HepG2 (cell line): Measurements from ENCODE around the gene PUM1. TPM values are rescaled to one million over a fixed set of nuclear protein-coding genes. Genes with fewer than 3 reads are reported as not detected.
A peak's percentile ranks its signal among the peaks of the same experiment; 100 is the strongest.

Experiments used
- AGO1 ChIP-seq: fragments of 200-400 bp; formaldehyde crosslinking; IDR thresholded peaks from 2 replicates; pipeline ENCODE4 v1.6.1; 2017; ENCODE audit warnings: mild to moderate bottlenecking, low read depth, low read length, moderate library complexity; ENCODE audit not compliant: poor library complexity, severe bottlenecking
- BCL6 ChIP-seq: IDR thresholded peaks from 2 replicates; pipeline ENCODE4 v1.6.1; 2016; ENCODE audit warnings: missing genetic modification reagents, missing compliant biosample characterization
- CENPX ChIP-seq: sonication (generic); formaldehyde crosslinking; IDR thresholded peaks from 2 replicates; pipeline ENCODE4 v1.9.0; 2021; ENCODE audit warnings: mild to moderate bottlenecking, missing genetic modification reagents, moderate library complexity
- GATAD1 ChIP-seq: IDR thresholded peaks from 2 replicates; pipeline ENCODE4 v1.6.1; 2016; ENCODE audit warnings: missing genetic modification reagents, missing compliant biosample characterization
- RERE ChIP-seq: IDR thresholded peaks from 2 replicates; pipeline ENCODE4 v1.6.1; 2016; ENCODE audit warnings: low read depth, missing genetic modification reagents, missing compliant biosample characterization
- SIN3A ChIP-seq: IDR thresholded peaks from 2 replicates; pipeline ENCODE4 v1.6.1; 2011; ENCODE audit warnings: low read depth, mild to moderate bottlenecking, control low read depth, low read length, borderline replicate concordance
- SUZ12 ChIP-seq: fragments of 150-350 bp; IDR thresholded peaks from 2 replicates; pipeline ENCODE4 v1.6.1; 2014; ENCODE audit warnings: low read depth, low read length
- TBL1XR1 ChIP-seq: fragments of 150-350 bp; IDR thresholded peaks from 2 replicates; pipeline ENCODE4 v1.6.1; 2014; ENCODE audit warnings: borderline replicate concordance, low read length; ENCODE audit not compliant: partially characterized antibody
- THYN1 ChIP-seq: sonication (generic); formaldehyde crosslinking; IDR thresholded peaks from 2 replicates; pipeline ENCODE4 v1.8.1; 2023; ENCODE audit warnings: low read depth, mild to moderate bottlenecking, moderate library complexity, missing genetic modification reagents, borderline replicate concordance
- ZMAT3 ChIP-seq: sonication (generic); formaldehyde crosslinking; conservative IDR thresholded peaks from 2 replicates; pipeline ENCODE4 v1.7.0; 2021; ENCODE audit warnings: missing genetic modification reagents
- ZNF329 ChIP-seq: sonication (generic); formaldehyde crosslinking; IDR thresholded peaks from 2 replicates; pipeline ENCODE4 v1.9.0; 2021; ENCODE audit warnings: low read depth, mild to moderate bottlenecking, missing genetic modification reagents
- ZNF503 ChIP-seq: sonication (generic); formaldehyde crosslinking; IDR thresholded peaks from 2 replicates; pipeline ENCODE4 v1.4.0; 2020; ENCODE audit warnings: missing genetic modification reagents
- ZNF569 ChIP-seq: sonication (generic); formaldehyde crosslinking; IDR thresholded peaks from 2 replicates; pipeline ENCODE4 v1.5.0; 2020; ENCODE audit warnings: mild to moderate bottlenecking, missing genetic modification reagents, moderate library complexity, borderline replicate concordance
- ZNF850 ChIP-seq: sonication (generic); formaldehyde crosslinking; conservative IDR thresholded peaks from 2 replicates; pipeline ENCODE4 v1.9.0; 2021; ENCODE audit warnings: mild to moderate bottlenecking, missing genetic modification reagents
- ZNF883 ChIP-seq: sonication (generic); formaldehyde crosslinking; IDR thresholded peaks from 2 replicates; pipeline ENCODE4 v1.5.1; 2020; ENCODE audit warnings: mild to moderate bottlenecking, missing genetic modification reagents; ENCODE audit errors: not compliant biosample characterization
- polyA plus RNA-seq, 8 experiments: library from polyadenylated mRNA; depleted of rRNA in 3 of 8; stranded (reverse) in 7 of 8; unstranded in 1 of 8; fragments of >200 nt; fragmentation: Illumina TruSeq in 4 of 8; extraction: Trizol in 4 of 8; gene quantifications; 2 replicates each; pipeline versions ENCODE4 v1.2.1 to v1.2.3, GENCODE V29; 2011 to 2016; ENCODE audit warnings: low read depth in 4 of 8, missing spikeins in 1 of 8, mixed read lengths in 1 of 8; ENCODE audit not compliant: insufficient read depth in 1 of 8
- total RNA-seq, 5 experiments: library from RNA; depleted of rRNA; stranded (reverse); fragments of >200 nt; fragmentation: Illumina TruSeq; extraction: Trizol; gene quantifications; 2 replicates each; pipeline ENCODE4 v1.2.3, GENCODE V29; 2016; ENCODE audit warnings: low read depth in 1 of 5
- TF ChIP-seq, protein P1 (sequence below): sonication (generic); formaldehyde crosslinking; IDR thresholded peaks from 2 replicates; pipeline ENCODE4 v1.4.0; 2020; ENCODE audit warnings: missing genetic modification reagents
- TF ChIP-seq, protein P2 (sequence below): sonication (generic); formaldehyde crosslinking; IDR thresholded peaks from 2 replicates; pipeline ENCODE4 v1.8.1; 2023; ENCODE audit warnings: mild to moderate bottlenecking, missing genetic modification reagents

Gene PUM1
- total and polyA plus RNA-seq, 2 of the 13 experiments (the other 11 are each of a cell fraction or from before 2014, with no cell fraction given) = 64.7 to 91.0 TPM

GRCh38 chr1:31065310-31066217, at the start of gene PUM1 (continued):
- TF ChIP-seq BCL6 (CRISPR knock-in tag) = no peak; the same call in 1 of the 2 replicates
- peak; percentile 54 for TF ChIP-seq SUZ12
- no peak for TF ChIP-seq ZNF569 (CRISPR knock-in tag)
- TF ChIP-seq GATAD1 (CRISPR knock-in tag) = peak; percentile 51
- TF ChIP-seq SIN3A = peak; percentile 84
- TF ChIP-seq TBL1XR1 = no peak
- TF ChIP-seq RERE (CRISPR knock-in tag) = no peak
- 0 out of 2 replicates have a peak, but pooled peaks have one; percentile 4 for TF ChIP-seq THYN1 (CRISPR knock-in tag)
- peak; percentile 23 for TF ChIP-seq ZNF883
- TF ChIP-seq, protein P1, sequence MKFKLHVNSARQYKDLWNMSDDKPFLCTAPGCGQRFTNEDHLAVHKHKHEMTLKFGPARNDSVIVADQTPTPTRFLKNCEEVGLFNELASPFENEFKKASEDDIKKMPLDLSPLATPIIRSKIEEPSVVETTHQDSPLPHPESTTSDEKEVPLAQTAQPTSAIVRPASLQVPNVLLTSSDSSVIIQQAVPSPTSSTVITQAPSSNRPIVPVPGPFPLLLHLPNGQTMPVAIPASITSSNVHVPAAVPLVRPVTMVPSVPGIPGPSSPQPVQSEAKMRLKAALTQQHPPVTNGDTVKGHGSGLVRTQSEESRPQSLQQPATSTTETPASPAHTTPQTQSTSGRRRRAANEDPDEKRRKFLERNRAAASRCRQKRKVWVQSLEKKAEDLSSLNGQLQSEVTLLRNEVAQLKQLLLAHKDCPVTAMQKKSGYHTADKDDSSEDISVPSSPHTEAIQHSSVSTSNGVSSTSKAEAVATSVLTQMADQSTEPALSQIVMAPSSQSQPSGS = peak; percentile 68; the same call in 1 of the 2 replicates
- TF ChIP-seq, protein P2, sequence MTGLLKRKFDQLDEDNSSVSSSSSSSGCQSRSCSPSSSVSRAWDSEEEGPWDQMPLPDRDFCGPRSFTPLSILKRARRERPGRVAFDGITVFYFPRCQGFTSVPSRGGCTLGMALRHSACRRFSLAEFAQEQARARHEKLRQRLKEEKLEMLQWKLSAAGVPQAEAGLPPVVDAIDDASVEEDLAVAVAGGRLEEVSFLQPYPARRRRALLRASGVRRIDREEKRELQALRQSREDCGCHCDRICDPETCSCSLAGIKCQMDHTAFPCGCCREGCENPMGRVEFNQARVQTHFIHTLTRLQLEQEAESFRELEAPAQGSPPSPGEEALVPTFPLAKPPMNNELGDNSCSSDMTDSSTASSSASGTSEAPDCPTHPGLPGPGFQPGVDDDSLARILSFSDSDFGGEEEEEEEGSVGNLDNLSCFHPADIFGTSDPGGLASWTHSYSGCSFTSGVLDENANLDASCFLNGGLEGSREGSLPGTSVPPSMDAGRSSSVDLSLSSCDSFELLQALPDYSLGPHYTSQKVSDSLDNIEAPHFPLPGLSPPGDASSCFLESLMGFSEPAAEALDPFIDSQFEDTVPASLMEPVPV (CRISPR knock-in tag) = no peak
- TF ChIP-seq ZMAT3 = peak; percentile 91
- 0 out of 2 replicates have a peak, but pooled peaks have one; percentile 75 for TF ChIP-seq ZNF850 (CRISPR knock-in tag)
- no peak for TF ChIP-seq CENPX (CRISPR knock-in tag)
- no peak for TF ChIP-seq AGO1
- TF ChIP-seq ZNF503 (CRISPR knock-in tag) = no peak
- TF ChIP-seq ZNF329 = no peak
